Occipital lobe (tissue), 2 donors: ENCODE data around the gene DCLK2. TPM values are rescaled to one million over a fixed set of nuclear protein-coding genes. Genes with fewer than 3 reads are reported as not detected.

ENCODE experiments used
- DNase-seq: peaks from one replicate; lab custom pipeline; 2025; lab: John Stamatoyannopoulos, UW
- total RNA-seq: library from RNA; depleted of rRNA; stranded (reverse); fragments of >200 nt; gene quantifications from one replicate; pipeline ENCODE4 v1.2.3, GENCODE V29; 2014

DCLK2 gene
- total RNA-seq, 1 donor from 2014 or later: 65.0 TPM

GRCh38 chr4:150117094-150117493, 38.8 kb downstream of the DCLK2 start:
- DNase-seq: peak; percentile 70

DNA sequence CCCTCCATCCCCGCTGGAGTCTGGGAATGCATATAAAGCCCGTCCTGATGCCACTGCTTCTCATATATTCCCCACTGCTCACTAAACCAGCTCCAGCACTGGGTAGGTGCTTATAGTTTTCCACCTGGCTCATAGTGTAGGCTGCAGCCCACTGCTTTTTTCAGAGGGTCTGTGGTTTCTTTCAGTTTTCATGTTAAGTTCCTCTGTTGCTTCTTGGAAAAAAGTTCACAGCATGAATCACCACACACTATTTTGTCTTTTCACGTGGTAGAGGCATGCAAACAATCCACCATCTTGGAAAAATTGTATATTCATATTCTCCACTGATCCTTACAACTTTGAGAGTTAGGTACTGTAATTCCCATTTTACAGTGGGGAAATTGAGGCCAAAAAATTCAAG, 39.4 kb downstream of the DCLK2 start:
- no peak for DNase-seq

- no peak for DNase-seq
These were observed 41.2 kb downstream of the DCLK2 start for GRCh38 chr4:150119492-150119891.

GRCh38 chr4:150123087-150123486, 44.8 kb downstream of the DCLK2 start:
- no peak for DNase-seq

- DNase-seq: no peak
These were observed 45.8 kb downstream of the DCLK2 start for GRCh38 chr4:150123796-150124677.

GRCh38 chr4:150126201-150126863, 48.1 kb downstream of the DCLK2 start:
- DNase-seq: no peak

- no peak for DNase-seq
These were observed 48.6 kb downstream of the DCLK2 start for GRCh38 chr4:150126864-150127203.

GRCh38 chr4:150127757-150128156, 49.5 kb downstream of the DCLK2 start:
- DNase-seq: no peak

DNA sequence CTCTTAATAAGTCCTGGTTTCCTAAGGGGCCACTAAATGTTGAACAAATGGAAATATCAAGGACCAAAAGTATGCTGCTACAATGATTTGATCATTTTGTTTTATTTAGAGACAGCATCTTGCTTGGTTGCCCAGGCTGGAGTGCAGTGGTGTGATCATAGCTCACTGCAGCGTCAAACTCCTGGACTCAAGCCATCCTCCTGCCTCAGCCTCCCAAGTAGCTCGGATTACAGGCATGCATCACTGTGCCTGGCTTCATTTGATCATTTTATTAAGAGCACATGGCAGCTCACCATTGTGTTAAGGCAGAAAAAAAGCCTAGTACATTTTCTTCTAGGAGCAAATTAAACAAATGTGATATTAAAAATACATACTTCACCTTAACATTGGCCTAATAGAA, 52.7 kb downstream of the DCLK2 start:
- DNase-seq: no peak

GRCh38 chr4:150131581-150132228, 53.5 kb downstream of the DCLK2 start:
- DNase-seq: no peak

- no peak for DNase-seq
These were observed 55.4 kb downstream of the DCLK2 start for GRCh38 chr4:150133605-150134004.

DNA sequence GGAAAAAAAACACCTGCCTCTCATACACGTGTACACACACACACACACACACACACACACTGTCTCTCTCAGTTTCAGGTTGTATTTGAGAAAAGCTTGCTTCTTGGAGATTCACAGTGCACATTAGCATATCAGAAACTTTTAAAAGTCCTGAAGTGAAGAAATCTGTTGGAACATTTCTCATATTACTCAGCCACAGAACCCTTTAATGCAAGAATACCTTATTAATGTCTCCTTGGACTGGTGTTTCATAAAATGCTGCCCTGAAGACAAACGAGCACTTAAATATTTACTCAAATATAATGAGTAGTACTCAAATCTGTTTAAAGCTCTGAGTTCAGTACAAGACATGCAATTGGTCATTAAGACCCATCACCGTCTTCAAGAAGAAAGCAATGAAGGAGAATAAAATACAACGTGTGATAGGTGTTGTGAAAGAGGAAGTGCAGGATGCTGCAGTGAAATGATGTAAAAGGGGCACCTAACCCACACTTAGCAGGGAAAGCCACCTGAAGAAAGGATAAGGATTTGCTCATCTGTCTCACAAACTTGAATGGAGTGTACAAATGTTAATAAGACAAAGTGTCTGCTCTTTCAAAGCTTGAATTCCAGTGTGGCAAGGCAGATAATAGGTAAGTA, 57.0 kb downstream of the DCLK2 start:
- no peak for DNase-seq

DNA sequence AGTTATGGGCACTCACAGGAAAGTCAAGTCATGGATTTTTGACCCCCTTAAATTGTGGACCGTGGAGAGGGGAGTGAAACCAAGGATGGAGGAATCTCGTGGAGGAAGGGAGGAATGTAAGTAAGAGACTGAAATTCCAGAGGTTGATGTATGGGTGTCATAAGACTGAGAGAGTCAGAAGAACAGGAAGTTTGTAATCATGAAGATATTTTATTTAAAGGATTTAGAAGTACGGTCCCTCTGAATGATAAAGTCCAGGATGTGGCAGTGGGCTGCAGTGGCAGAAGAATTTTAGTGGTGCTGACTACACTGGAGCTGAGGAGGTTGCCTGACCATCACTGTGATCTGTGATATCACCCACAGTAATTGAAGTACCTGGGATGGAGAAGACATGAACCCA, 57.8 kb downstream of the DCLK2 start:
- DNase-seq: no peak

GRCh38 chr4:150136481-150136880, 58.2 kb downstream of the DCLK2 start:
- no peak for DNase-seq

DNA sequence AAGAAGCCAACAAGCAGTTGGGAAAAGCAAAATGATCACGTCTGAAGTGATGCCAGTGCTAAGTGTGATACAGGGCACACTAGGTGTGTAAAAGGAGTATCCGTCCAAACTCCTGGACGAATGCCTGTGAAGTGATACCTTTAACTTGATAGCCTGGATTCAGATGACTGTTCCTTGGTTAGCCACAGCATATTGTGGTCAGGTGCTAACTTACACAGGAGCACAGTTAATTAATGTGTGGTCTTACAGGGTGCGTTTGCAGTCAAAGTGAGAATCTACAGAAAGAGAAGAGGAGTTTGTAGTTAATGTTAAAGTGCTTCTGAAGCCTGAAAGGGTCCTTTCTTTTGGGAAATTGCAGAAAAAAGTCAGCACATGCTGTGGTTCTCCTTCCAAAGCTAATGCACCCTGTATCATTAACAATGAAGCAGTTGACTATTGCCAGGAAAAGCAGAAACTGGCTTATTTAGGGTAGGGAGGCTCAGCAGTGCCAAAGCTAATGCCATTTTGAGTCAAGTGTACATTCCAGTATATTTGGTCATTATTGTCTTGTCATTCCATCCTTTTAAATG, 61.1 kb downstream of the DCLK2 start:
- no peak for DNase-seq

- DNase-seq: no peak
These were observed 62.6 kb downstream of the DCLK2 start for GRCh38 chr4:150140774-150141400.

DNA sequence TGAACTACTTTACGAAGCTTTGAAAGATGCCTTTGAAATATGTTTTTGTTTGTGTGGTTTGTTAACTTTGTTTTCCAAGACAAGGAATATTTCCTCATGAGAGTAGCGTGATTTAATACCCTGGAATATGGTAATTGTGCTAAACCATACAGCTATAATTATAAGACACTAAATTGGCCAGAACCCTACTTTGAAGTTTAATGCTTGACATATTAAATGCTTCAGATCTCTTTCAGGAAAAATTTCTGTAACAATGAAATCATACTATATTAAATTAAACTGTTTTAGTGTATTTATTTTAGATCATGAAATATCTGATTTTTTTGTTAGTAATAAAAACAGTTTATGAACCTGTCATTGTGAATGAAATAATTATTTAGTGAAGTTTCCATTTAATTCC, 63.5 kb downstream of the DCLK2 start:
- DNase-seq: no peak

DNA sequence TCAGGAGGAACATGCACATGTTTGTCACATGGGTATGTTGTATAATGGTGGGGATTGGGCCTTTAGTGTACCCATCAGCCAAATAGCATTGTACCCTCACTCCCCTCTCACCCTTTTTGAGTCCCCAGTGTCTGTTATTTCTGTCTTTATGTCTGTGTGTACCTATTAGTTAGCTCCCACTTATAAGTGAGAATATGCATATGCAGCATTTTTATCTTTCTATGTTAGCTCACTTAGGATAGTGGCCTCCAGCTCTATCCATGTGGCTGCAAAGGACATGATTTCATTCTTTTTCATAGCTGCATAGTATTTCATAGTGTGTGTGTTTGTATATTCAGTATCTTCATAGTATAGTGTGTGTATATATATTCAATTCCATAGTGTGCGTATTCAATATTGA, 64.6 kb downstream of the DCLK2 start:
- DNase-seq: no peak

DNA sequence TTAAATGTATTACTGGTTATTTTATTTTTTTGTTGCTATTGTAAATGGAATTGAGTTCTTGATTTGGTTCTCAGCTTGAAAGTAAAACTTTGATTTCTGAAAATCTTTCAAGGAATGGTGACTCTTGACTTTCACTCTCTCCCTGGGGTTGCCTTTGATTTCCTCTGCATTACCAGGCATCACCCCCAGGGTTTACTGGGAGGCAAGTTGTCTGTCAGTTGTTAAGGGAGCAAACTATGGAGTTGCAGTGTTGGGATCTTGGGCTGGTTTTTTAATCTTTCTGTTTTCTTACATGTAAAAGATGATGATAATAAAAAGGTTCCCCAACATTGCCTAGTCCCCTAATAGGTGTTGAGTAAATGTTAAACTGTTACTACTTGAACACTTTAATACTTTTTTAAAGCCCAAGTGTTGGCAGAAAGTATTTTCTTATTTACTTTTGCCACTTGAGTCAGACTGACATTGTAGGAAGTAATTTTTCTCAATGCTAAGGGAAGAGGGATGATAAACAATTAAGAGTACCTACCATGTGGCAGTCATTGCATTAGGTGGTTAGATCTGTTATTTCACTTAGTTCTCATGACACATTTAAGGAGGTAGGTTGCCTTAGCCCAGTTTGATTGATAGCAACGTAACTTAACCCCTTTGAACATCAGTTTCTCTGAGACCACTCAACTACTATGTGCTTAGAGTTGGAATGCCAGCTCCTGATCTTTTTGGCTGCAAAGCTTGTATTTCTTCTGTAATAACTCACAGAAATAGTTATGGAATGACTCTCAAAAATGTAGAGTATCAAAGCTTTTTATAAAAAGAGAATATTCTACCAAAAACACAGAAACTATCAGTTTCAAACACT, 67.1 kb downstream of the DCLK2 start:
- no peak for DNase-seq

- DNase-seq: no peak
These were observed 67.7 kb downstream of the DCLK2 start for GRCh38 chr4:150145946-150146340.
